AG08395 (cell line): Measurements from ENCODE around the gene SORBS1.

Experiments
- DNase-seq: peaks from one replicate; pipeline ENCODE4 v3.0.0; 2012; ENCODE audit warnings: mixed read lengths, low spot score

The SORBS1 gene

GRCh38 chr10:95565336-95565735 lies 4.2 kb upstream of the SORBS1 start:
- DNase-seq: no peak

- DNase-seq: no peak
These were observed 3.1 kb upstream of the SORBS1 start for GRCh38 chr10:95564291-95564690.

GRCh38 chr10:95562341-95562965 lies 1.3 kb upstream of the SORBS1 start:
- no peak for DNase-seq

GRCh38 chr10:95561864-95562177 lies 650 bp upstream of the SORBS1 start:
- DNase-seq: no peak

- DNase-seq: peak; percentile 28
These were observed 644 bp downstream of the SORBS1 start for GRCh38 chr10:95560278-95561176.

- DNase-seq: no peak
These were observed 1.3 kb downstream of the SORBS1 start for GRCh38 chr10:95559896-95560277.

GRCh38 chr10:95559471-95559870 lies 1.7 kb downstream of the SORBS1 start:
- no peak for DNase-seq

GRCh38 chr10:95558593-95559320 lies 2.4 kb downstream of the SORBS1 start:
- DNase-seq: no peak

- no peak for DNase-seq
These were observed 4.0 kb downstream of the SORBS1 start for GRCh38 chr10:95556994-95557767.

GRCh38 chr10:95553674-95554073 lies 7.5 kb downstream of the SORBS1 start:
- no peak for DNase-seq

GRCh38 chr10:95552679-95553342 lies 8.4 kb downstream of the SORBS1 start:
- no peak for DNase-seq

- DNase-seq: no peak
These were observed 11.0 kb downstream of the SORBS1 start for GRCh38 chr10:95550073-95550672.

GRCh38 chr10:95547791-95548435 lies 13.3 kb downstream of the SORBS1 start:
- no peak for DNase-seq

- DNase-seq: no peak
These were observed 14.0 kb downstream of the SORBS1 start for GRCh38 chr10:95547197-95547596.

GRCh38 chr10:95545981-95546380 lies 15.2 kb downstream of the SORBS1 start:
- no peak for DNase-seq

- DNase-seq: no peak
These were observed 16.2 kb downstream of the SORBS1 start for GRCh38 chr10:95544783-95545500.

GRCh38 chr10:95543459-95543858 lies 17.7 kb downstream of the SORBS1 start:
- DNase-seq: no peak

- DNase-seq: no peak
These were observed 18.4 kb downstream of the SORBS1 start for GRCh38 chr10:95542761-95543160.

- no peak for DNase-seq
These were observed 18.8 kb downstream of the SORBS1 start for GRCh38 chr10:95542330-95542729.

- DNase-seq: no peak
These were observed 20.6 kb downstream of the SORBS1 start for GRCh38 chr10:95540514-95541052.
